Kidney tubule cell (primary cell): ENCODE data around the gene RREB1.

Source experiments
- DNase-seq: peaks from one replicate; pipeline ENCODE4 v3.0.0-alpha.2; 2018; ENCODE audit warnings: low spot score

The RREB1 gene

GRCh38 chr6:7195339-7196018 lies 87.7 kb downstream of the RREB1 start:
- DNase-seq = no peak

DNA sequence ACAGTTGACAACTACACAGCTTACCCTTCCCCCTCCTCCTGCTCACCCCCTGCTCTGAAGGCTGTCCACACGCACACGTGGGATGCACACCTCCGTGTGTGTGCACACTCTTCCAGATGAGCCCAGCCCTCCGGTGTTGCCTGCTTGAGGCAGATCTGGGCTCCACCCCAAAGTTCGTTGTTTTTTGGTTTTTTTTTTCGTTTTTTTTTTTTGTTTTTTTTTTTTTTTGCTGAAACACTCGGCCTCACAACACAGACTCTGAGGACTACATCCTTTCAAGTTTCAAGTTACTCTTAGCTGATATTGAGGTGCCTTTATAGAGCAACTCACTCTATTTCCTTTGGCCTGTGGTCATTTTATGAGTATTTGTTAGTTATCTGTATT lies 88.2 kb downstream of the RREB1 start:
- no peak for DNase-seq

GRCh38 chr6:7196685-7197283 lies 89.0 kb downstream of the RREB1 start:
- DNase-seq = no peak

GRCh38 chr6:7197747-7198146 lies 90.0 kb downstream of the RREB1 start:
- DNase-seq = no peak

DNA sequence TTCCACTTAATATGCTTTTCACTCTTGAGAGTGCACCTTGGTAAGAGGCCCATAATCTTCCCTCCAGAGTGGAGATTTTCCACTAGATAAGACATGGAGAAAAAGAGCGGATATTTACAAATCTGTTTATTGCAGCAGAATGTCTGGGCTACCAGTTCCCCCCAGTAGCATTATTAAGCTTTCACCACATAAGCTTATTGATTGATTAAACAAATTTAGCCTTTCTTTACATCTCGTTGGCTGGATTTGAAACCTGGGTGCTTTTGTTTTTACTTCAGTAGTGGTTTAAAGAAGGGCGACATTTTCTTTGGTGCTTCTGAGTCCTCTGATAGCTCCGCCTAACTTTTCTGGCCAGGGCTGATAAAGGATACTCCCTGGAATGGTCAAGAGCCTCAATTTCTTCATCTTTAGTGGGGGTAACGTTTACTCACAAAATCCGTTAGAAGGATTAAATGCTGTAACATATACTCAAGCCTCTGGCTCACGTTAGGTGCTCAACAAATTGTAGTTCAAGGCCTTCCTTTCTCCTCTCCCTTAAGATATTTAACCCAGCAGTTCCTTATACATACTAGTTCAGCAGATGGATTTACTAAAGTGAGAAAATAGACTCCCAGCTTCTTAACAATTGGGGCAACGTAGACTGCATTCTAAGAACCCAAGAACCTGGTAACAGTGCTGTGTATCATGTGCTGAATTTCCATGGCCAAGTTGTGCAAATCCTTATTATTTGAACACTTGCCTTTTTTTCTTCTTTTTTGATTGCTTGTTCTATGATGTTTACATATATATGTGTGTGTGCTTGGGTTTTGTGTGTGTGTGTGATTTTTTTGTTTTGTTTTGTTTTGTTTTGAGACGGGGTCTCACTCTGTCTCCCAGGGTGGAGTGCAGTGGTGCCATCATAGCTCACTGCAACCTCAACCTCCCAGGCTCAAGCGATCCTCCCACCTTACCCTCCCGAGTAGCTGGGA lies 91.4 kb downstream of the RREB1 start:
- DNase-seq = no peak

DNA sequence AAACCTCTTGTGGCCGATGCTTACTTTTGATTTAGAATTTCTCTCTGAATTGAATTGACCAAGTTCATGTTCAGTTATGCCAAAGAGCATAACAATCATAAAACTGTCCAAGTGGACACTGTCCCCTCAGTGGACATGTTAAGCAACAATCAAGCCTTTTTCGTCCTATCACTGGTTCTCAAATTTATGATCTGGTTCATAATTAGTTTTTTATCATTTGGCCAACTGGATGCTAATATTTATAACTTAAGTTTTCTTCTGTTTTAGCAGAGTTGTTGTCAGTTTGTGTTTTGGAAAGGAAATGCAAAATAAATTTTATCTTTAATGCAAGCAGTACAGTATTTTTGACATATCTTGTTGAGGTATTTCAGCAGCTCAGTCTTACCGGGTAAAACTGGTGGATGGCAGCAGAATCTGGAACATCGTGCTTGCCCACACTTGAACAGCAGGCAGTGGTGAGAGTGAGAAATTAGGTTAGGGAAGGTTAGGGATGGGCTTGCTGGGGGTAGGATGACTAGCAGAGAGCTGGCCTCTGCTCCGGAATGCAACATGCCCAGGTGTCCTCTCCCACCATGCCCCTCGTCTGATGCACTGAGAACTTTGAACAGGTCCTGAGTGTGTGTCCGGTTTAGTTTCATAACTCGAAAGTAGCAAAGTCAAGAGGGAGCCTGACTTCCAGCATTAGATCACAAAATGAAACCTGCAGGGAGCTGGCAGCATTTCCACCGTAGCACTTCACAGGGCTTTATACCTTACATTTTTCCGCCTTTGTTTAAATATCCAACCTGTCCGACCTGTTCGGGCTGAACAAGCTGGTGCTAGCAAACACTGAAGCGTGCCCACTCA lies 93.1 kb downstream of the RREB1 start:
- peak; percentile 57 for DNase-seq

DNA sequence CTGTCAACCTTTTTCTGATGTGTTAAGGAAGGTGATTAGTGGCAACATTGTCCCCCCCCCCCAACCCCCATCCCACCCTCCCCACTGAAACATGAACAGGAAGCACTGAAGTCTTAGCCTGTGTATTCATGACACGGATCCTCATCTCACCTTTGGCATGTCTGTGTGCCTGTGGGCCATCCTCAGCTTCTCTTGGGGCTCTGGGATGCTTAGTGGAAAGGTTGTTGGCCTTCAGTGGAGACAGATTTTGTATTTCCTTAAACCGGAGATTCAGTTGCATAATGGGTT lies 93.6 kb downstream of the RREB1 start:
- DNase-seq = no peak

- peak; percentile 63 for DNase-seq
Measured at GRCh38 chr6:7201732-7202541, 94.2 kb downstream of the RREB1 start.

DNA sequence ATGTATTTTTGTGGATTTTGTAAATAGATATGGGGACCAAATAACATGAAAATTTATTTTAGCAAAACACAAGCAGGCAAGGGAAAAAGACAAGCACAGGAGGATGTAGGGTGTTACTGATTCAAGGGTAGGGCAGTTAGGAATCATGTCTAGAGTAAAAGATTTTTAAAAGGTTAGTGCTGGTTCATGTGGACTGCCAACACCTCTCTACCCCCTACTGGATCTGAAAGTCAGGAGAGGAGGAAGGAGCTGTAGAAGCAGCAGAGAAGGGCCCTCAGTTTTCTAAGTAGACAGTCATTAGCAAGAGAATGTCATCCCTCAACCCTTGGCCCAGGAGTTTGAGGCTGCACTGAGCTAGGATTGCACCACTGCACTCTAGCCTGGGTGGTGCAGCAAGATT lies 95.2 kb downstream of the RREB1 start:
- no peak for DNase-seq

DNA sequence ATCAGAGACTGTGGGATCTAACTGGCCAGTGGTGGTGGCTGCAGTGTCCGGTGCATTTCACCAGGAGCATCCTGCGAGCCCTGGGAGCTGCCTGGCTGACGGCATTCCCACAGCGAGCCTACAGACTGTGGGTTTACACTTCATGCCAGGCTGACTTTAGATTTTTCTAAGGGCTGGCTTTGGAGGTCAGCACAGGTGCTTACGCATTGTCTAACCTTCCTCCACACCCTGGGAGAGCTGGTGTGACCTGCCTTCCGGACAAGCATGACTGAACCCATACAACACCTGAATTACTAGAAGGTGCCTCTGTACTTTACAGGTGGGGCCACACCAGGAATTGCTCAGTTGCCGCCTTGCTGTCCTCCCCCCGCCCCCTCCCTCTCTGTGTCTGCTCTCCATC lies 96.2 kb downstream of the RREB1 start:
- peak; percentile 97 for DNase-seq

DNA sequence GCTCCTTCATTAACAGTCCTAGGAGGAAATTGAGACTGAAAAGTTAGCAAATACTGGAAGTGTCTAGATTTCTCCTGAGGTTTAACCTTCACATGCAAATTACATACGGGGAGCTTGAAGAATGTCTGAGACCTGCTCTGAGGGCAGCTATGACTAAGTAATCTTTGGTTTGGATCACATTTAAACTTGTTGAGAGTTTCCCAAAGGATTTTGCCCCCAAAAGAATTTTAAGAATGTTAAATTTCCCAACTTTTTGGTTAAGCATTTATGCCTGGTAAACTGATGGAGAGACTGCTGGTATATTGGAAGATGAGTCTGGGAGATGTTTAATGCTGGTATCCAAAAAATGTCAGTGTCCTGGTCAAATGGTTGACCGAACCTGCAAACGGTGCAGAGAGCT lies 97.0 kb downstream of the RREB1 start:
- peak; percentile 85 for DNase-seq

DNA sequence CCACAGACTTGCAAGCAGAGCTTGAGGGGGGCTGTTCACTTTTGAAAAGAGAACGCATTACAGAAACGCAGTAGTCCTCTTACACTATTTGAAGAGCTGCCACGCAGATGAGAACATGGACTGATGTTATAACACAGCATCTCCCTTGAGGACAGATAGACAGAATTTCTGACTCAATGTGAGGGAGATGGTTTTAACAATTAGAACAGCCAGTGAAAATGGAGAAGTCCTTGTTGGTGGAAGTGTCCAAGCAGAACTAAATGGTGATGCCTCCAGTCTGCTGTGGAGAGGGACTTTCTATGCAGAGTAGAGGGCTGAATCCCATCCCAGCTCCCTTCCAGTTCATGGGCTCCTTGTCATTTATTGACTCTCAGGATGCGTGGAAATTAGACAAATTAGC lies 100.0 kb downstream of the RREB1 start:
- DNase-seq = no peak

GRCh38 chr6:7213416-7213815 lies 105.7 kb downstream of the RREB1 start:
- DNase-seq = no peak

- DNase-seq = no peak
Measured at GRCh38 chr6:7214468-7214867, 106.7 kb downstream of the RREB1 start.

- DNase-seq = peak; percentile 84
Measured at GRCh38 chr6:7215131-7215530, 107.4 kb downstream of the RREB1 start.

GRCh38 chr6:7215798-7216231 lies 108.1 kb downstream of the RREB1 start:
- DNase-seq = peak; percentile 90

- DNase-seq = peak; percentile 94
Measured at GRCh38 chr6:7216941-7217621, 109.3 kb downstream of the RREB1 start.

DNA sequence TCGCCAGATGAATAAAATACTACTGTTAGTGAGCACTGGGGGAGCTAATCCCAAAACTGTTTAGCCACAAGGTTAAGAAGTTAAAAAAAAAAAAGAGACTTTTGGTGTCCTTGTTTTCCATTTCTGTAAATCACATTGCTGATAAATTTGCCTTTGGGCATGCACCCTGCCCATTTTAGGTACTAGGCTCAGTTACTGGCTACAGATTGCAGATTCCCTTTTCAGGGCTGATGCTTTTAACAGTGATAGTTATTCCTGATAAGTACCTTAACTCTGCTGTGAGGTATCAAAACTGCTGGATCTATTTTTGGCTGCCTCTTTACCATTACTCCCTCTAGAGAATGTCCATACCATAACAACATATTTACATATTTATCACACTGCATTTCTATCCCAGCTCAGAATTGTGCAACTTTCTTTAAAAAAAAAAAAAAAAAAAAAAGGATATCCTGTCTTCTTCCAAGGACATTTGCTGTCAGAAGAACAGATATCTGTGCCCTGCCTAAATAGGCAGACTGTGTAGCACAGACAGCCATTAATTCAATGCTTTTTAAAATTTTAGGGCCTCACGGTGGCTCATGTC lies 110.7 kb downstream of the RREB1 start:
- no peak for DNase-seq

DNA sequence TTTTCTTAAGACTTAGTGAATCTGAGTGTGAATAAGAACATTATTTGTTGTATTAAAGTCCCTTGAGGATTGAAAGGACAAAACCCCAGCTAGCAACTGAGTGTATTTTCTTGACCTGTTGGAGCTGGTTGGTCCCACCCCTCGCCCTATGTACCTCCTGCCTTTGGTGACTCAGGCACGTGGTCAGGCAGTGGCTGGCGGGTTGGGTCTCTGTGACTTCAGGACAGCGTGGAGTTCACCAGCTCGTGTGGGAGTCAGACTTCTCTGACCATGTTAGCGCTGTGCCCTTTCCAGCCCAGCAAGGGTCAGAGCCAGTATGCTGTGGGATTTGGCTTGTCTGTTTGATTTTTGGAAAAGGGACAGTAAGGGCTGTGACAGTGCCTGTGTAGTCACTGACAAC lies 111.5 kb downstream of the RREB1 start:
- peak; percentile 65 for DNase-seq

DNA sequence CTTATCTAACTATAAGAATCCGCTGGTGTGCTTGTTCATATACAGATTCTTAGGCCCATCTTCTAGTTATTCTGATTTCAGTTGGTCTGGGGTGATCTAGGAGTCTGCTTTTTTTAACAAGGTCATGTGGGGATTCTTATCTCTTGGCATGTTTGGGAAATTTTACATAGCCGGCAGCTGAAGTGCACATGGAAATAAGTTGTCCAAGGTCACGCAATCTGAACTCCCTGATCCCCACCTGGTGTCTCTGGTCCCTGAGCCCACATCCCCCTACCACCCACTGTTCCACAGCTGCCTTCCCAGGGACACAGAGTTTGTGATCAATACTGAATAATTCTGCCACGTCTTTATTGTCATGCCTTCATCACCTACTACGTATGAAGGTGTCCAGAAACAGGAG lies 114.4 kb downstream of the RREB1 start:
- no peak for DNase-seq
